GM12892 (cell line): ENCODE results near the gene PKP2.

ENCODE experiments used
- POLR2A ChIP-seq: IDR thresholded peaks from 2 replicates; pipeline ENCODE4 v1.6.1; 2011; ENCODE audit warnings: low read depth, low read length, control low read depth
- POLR2AphosphoS5 ChIP-seq: IDR thresholded peaks from 2 replicates; pipeline ENCODE4 v1.6.1; 2011; ENCODE audit warnings: low read depth, low read length, control low read depth
- TAF1 ChIP-seq: IDR thresholded peaks from 2 replicates; pipeline ENCODE4 v1.6.1; 2011; ENCODE audit warnings: low read depth, mild to moderate bottlenecking, control low read depth, low read length, borderline replicate concordance

DNA sequence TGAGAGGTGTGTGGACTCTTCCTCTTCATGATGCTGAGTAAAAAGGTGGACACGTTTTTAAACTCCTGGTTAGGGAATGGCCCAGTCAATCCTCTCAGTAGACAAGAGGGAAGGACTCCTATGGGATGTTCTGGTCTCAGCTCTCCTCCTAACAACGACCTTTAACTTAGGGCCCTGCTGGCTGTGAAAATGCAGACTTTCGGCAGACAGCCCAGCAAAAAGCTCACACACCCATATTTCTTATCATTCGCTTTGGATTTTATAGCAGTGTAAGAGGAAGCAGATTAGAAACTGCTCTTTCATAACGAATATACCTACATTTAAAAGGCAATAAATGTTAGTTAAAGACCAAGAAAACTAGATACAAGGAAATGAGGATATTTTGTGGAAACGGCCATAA lies 122.9 kb downstream of the PKP2 start:
- no peak for TF ChIP-seq POLR2A
- TF ChIP-seq POLR2AphosphoS5: no peak
- no peak for TF ChIP-seq TAF1
